ENCODE results near the gene MTMR3.
"Not testable (repeated sequence)": the region's sequence is repeated elsewhere in the genome, so short reads cannot be mapped to it uniquely, and the experiment has no call there.

Gene MTMR3

DNA sequence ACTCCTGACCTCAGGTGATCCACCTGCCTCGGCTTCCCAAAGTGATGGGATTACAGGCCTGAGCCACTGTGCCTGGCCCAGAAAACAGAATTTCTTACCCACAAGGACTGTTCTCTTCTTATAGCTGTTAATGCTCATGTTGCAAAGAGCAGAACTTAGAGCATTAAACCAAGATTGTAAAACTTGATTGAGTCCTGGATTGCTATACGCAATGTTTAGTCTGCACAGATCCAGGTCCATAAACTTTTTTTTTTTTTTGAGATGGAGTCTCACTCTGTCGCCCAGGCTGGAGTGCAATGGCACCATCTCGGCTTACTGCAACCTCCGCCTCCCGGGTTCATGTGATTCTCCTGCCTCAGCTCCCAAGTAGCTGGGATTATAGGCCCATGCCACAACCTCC is 178.1 kb downstream of the MTMR3 start:
- DNase-seq = not testable (repeated sequence)

- DNase-seq = no peak
These were observed 179.3 kb downstream of the MTMR3 start for GRCh38 chr22:30062259-30062658.

GRCh38 chr22:30062950-30063349 is 180.0 kb downstream of the MTMR3 start:
- no peak for DNase-seq

DNA sequence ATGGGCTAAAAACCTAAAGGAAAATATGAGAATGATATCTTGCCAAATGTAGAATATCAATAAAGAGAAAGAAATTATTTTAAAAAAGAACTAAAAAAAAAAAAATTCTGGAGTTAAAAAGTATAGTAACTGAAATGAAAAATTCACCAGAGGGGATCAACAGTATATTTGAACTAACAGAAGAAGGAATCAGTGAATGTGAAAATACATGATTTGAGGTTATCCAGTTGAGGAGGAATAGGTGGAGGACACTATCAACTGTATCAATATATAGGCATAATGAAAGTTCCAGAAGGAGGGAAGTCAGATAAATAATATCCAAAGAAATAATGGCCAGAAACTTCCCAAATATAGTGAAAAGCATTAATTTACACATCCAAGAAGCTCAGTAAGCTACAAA is 181.2 kb downstream of the MTMR3 start:
- no peak for DNase-seq

DNA sequence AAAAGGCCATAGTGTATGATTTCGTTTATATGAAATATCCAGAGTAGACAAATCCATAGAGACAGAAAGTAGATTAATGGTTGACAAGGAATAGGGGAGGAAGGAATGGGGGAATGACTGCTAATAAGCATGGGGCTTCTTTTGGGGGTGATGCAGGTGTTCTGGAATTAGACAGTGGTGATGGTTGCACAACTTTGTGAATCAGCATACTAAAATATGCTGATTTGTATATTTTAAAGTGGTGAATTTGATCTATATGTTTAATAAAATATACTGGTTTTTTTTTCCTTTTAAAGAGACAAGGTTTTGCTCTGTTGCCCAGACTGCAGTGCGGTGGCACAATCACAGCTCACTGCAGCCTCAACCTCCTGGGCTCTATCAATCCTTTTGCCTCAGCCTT is 190.8 kb downstream of the MTMR3 start:
- no peak for DNase-seq

DNA sequence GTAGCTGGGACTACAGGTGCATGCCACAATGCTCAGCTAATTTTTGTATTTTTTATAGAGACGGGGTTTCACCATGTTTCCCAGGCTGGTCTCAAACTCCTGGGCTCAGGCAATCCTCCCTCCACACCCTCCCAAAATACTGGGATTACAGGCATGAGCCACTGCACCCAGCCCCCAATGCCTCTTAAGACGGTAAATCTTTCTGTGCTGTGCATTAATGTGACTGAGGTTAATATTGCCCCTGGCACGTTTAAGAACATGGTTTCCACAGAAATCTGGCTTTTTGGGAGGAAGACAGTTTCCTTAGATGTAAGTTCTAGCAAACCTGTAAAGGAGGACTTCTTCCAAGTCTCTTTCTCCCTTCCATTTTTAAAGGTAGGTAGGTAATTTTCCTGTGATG is 191.2 kb downstream of the MTMR3 start:
- DNase-seq = no peak

DNA sequence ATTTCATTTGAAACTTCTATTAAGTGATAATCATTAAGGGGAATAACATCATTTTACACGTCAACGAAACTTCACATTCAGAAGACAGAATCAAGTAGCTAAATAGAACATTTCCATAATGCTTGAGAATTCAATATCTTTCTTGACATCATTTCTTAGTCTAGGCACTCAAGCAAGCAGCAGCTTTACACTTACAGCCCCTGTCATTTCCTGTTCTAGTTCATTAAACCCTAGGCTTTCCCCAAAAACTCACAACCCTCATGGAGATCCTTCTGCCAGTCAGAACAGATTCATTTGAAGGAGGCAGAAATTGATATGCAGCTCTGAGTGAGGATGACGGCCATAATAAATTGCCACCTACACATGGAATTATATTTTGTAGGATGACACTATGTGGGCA is 192.0 kb downstream of the MTMR3 start:
- no peak for DNase-seq

DNA sequence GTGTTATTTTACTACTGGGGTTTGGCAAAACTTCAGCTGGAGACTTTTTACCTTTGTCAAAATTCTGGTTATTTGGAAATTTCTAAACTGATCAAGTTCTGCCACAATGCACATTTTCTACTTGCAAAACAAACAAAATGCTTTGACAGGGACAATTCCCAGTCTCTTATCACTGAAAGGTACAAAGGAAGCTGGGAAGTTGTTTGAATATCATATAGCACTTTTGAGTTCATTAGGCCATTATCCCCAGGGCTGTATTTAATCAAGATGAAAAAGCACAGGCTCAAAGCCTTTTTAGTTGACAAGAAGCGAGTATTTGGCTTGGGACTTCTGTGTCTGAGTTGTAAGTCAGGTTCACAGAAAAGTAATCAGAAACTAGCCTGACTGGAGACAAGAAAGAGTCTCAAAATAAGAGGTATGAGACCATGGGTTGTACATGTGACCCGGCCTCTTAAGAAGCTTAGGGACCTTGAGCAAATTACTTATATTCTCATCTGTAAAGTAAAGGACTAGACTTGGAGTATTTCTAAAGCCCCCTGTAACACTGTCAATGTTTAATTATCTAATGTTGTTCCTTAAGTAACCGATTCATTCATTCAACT is 194.4 kb downstream of the MTMR3 start:
- DNase-seq = no peak

GRCh38 chr22:30078320-30079311 is 195.6 kb downstream of the MTMR3 start:
- DNase-seq = no peak

GRCh38 chr22:30079952-30080533 is 197.1 kb downstream of the MTMR3 start, which contains the start of gene HORMAD2:
Gene HORMAD2, plus strand, starts transcription at chr22:30080464. Its CDS starts 13,489 bp downstream, at chr22:30093953.
- no peak for DNase-seq
